A549 (cell line): Measurements from ENCODE around the gene SLC9A6.

ENCODE experiments used
- CTCF ChIP-seq: fragments of >200 bp; sonication (Bioruptor Twin); formaldehyde crosslinking; IDR thresholded peaks from 3 replicates; pipeline ENCODE4 v1.5.1; 2016
- POLR2A ChIP-seq: IDR thresholded peaks from 2 replicates; pipeline ENCODE4 v1.6.1; 2012; ENCODE audit warnings: mild to moderate bottlenecking, low read length
- RAD21 ChIP-seq, 2 experiments: fragments of >200 bp in 1 of 2; sonication (Bioruptor Twin) in 1 of 2; formaldehyde crosslinking in 1 of 2; IDR thresholded peaks in 1 of 2; conservative IDR thresholded peaks in 1 of 2; 2 replicates in 1 of 2; 3 replicates in 1 of 2; pipeline ENCODE4 v1.6.1; 2012 to 2018; ENCODE audit warnings: inconsistent platforms in 1 of 2
- REST ChIP-seq: fragments of 200-600 bp; sonication (generic); IDR thresholded peaks from 2 replicates; pipeline ENCODE4 v1.6.1; 2016; ENCODE audit warnings: antibody characterized with exemption, mild to moderate bottlenecking, moderate library complexity

- TF ChIP-seq CTCF (no peak), POLR2A (no peak), REST (no peak), RAD21 (conservative IDR thresholded peaks at IDR 0.05 in 1 of 2, IDR thresholded peaks at IDR 0.05 in 1 of 2) (no peak)
Observed at GRCh38 chrX:136048446-136048845, 63.2 kb downstream of the SLC9A6 start.
